Activated CD8-positive, alpha-beta memory T cell treated with anti-CD3 and anti-CD28 coated beads, Interleukin-2, amount 50 U/mL, for 24 hours (primary cell): ENCODE data around the gene CD2AP.
"Not testable (repeated sequence)": the region's sequence is repeated elsewhere in the genome, so short reads cannot be mapped to it uniquely, and the experiment has no call there.

ENCODE experiments used
- DNase-seq: peaks from one replicate; pipeline ENCODE4 v3.0.0-alpha.2; 2020; ENCODE audit errors: extremely low read depth

CD2AP gene

DNA sequence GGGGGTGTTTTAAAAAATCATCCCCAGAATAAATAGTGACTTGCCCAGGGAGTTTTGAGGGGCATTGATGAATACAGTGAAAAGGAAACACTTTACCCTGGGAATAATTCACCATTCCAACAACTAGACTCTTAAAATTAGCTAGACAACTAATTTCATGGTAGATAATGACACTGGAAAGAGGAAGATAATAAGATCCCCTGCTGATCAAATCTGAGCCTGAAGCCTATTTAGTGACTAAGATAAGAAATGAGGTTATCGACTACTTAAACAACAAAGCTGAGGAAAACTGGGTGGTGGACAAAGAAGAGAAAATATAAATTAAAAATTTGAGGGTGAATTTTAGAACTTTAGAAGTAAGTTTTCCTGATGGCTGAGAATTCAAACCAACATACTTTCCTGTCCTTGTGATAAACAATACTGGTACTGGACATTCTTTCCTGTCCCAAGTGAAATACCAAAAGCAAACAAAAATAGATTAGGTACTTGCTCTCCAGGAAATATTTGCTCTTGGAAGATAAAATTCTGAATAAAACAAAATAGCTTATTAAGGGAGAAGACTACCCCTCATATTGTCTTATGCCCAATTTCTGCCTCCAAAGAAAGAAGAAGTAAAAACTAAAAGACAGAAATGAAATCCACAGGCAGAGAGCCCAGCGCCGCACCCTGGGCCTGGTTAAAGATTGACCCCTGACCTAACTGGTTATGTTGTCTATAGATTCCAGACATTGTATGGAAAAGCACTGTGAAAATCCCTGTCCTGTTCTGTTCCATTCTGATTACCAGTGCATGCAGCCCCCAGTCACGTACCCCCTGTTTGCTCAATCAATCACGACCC is 156.8 kb downstream of the CD2AP start:
- DNase-seq = no peak

- no peak for DNase-seq
Measured at GRCh38 chr6:47646689-47647088, 169.1 kb downstream of the CD2AP start.

DNA sequence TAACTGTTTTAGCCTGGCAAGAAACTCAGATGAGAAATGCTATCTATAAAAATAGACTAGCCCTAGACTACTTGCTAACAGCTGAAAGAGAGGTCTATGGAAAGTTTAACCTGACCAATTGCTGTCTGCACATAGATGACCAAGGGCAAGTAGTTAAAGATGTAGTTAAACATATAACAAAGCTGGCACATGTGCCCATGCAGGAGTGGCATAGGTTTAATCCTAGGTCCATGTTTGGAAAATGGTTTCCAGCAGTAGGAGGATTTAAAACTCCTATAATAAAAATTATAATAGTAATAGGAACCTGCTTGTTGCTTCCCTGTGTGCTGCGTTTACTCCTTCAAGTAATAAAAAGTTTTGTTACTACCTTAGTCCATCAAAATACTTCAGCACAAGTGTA is 169.6 kb downstream of the CD2AP start:
- DNase-seq = no peak

DNA sequence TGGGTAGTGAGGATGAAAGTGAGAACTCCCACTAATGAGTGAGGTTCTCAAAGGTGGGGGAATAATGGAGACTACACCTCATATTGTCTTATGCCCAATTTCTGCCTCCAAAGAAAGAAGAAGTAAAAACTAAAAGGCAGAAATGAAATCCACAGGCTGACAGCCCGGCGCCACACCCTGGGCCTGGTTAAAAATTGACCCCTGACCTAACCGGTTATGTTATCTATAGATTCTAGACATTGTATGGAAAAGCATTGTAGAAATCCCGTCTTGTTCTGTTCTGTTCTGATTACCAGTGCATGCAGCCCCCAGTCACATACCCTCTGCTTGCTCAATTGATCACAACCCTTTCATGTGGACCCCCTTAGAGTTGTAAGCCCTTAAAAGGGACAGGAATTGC is 170.0 kb downstream of the CD2AP start:
- not testable (repeated sequence) for DNase-seq

- DNase-seq = no peak
Measured at GRCh38 chr6:47648031-47648430, 170.4 kb downstream of the CD2AP start.

- no peak for DNase-seq
Measured at GRCh38 chr6:47650553-47651432, 173.2 kb downstream of the CD2AP start.

- DNase-seq = no peak
Measured at GRCh38 chr6:47651505-47651944, 173.9 kb downstream of the CD2AP start.

GRCh38 chr6:47653706-47654105 is 176.1 kb downstream of the CD2AP start:
- no peak for DNase-seq

DNA sequence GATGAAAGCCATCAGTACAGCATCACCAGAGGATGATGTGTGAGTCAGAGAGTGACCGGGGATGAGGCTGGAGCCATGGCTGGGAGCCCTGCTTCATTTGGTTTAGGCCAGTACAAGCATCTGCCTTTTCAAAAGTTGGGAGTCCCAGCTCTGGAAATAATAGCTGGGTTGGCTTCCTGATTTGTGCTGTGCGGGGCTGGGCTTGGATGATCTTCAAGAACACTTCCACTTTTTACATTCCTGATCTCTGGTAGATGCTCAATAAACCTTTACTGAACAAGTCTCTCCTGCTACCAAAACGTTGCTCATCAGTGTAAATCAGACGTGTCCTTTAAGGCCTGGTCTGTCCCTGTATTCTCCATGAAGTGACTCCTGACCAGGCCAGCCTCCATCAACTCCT is 176.7 kb downstream of the CD2AP start:
- no peak for DNase-seq

DNA sequence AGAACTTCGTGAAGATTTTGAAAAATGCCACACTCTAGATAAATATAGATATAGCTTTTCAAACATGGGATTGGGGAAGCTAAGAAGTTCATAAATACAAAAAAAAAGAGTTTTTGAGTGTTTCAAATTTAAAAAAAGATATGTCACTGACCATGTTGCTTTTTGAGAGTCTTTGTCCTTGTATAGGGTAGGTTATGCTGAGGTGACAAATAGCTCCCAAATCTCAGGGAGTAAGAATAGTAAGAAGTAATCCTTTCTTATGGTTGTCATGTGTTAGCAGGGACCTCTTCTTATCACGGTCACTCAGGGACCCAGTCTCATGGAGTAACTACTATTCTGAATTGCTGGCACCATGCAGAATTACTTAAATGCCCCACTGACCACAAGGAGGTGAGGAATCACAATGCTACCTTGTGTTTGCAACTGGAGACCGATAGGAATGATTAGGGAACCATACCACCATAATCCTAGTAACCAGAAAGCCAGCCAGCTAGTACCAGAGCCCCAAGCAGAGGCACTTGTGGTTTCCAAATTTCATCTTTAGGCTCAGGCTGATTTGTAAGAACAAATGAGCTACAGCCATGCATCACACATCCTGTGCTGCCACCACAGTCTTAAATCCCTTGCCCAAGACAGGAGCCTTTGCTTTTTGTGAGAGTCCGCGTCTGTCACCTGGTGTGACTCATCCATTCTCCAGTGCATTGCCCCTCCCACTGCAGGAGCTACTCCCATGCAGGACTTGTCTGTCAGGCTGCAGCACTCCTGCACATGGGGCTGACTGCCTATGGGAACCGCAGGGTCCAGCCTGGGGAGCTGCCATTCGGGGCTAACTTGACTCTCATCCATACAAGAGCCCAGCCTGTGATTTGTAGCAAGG is 178.4 kb downstream of the CD2AP start:
- no peak for DNase-seq

- DNase-seq = no peak
Measured at GRCh38 chr6:47661960-47662359, 184.4 kb downstream of the CD2AP start.

DNA sequence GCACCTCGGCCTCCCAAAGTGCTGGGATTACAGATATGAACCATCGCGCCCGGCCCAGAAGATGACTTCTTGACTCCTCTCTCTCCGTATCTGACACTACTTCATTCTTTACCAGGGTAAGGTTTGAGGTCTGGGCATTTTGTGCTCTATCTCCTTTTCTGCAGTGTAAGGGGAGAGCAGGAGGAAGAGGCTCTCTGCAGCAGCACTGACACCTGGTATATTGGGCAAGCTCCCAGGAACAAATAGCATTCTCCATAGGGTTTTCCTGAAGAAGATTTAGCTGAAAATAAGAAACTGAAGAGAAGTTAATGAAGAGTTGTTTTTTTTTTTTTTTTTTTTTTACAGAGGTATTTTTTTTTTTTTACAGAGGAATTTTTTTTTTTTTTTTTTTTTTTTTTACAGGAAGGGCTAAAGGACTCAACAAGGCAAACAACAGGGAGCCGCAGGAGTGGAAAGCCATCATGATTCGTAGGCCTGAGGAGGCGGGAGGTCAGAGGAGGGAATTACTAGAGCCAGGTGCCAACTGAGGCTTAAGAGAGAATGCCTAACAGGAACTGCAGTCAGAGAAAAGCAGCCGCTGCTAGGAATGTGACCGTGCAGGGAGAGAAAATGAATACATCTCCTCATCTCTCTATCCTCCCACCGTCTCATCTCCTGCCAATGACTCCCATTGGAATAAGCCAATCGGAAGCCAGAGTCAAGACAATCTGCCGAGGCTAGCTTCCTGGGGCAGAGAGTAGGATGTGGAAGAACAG is 186.1 kb downstream of the CD2AP start:
- DNase-seq = no peak

GRCh38 chr6:47665112-47665511 is 187.5 kb downstream of the CD2AP start:
- DNase-seq = no peak

DNA sequence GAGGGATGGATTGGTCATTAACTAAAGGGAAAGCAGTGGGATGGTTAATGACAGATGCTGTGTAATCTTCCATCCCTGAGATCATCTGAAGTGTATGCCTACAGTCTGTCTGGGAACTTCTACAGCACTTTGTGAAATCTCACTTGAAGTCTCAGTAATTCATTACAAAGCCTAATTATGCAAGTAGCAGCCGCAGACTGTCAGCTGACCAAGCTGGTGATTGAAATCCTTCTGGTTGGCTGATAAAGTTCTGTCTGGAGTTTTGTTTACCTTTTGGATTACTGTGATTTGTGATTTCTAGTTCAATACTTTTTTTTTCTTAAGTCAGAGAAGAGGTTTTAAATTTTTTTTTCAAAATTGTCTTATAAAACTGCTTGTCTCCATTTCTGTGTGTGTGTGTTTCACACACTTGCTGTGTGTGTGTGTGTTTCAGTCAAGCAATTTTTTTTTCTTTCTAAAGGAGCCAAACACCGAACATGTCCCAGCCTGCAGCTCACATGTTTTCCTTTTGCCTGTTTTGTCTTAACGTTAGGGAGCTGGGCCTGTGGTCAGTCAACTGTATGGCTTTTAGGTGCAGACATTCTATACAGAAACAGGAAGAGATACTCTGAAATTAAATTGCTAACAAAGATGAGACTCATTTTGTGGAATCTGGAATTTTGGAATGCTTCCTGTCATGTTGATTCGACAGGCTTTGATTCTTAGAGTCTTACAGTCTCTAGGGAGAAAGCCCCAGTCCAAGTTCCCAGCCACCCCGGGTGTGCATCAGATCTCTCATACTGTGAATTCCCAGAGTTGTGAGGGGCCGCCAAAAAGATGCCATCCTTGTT is 192.3 kb downstream of the CD2AP start:
- no peak for DNase-seq

DNA sequence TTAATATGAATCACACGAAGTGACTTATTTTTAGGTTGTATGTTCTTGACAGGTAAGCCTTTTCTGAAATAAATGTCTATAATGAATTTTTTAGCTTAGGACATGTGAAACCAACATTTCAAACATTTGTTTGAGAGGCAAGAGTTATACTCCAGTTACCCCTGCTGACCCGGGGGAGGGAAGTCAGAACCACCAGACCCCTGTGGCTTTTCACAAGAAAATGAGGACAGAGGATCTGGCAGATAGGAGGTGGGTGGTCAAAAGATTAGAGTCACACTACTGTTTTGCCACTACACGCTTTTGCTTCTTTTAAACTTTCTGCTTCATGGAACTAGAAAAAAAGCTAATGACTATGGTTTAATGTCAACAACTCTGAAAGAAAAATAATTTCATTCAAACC is 193.3 kb downstream of the CD2AP start:
- DNase-seq = no peak

DNA sequence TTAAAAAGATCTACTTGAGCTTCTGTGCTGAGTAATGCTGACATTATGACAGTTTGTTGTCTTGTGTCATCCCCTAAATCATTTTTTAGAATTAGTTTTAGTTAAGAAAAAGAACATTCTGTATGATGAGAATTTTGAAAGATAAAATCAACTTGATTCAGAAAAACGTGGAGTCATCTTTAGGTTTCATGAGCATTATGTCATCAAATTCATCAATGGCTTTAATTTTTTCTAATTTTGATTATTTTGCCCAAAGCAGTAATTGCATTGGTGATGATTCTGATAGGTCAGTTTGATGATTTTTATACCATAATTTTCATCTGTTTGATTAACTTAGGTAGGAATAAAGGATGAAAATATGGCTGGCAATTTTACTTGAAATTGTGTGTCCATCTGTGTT is 194.2 kb downstream of the CD2AP start:
- DNase-seq = no peak

DNA sequence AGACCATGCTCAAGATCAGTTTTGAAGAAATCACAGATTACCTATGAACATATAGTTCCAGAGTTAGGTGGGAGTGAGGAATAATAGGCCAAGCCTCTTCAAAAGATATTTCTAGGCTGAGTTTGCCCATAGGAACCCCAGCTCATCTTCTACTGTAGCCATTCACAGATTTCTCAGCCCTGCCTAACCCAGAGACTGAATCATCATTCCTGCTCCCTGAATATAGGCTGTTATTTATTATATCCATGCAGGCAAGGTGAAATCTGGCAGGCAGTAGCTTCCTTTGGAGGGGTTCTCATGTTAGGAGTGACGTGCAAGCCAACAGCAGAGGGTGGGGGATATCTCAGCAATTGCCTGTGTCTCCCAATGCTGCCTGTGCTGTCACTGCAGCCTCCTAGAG is 195.2 kb downstream of the CD2AP start:
- DNase-seq = no peak

DNA sequence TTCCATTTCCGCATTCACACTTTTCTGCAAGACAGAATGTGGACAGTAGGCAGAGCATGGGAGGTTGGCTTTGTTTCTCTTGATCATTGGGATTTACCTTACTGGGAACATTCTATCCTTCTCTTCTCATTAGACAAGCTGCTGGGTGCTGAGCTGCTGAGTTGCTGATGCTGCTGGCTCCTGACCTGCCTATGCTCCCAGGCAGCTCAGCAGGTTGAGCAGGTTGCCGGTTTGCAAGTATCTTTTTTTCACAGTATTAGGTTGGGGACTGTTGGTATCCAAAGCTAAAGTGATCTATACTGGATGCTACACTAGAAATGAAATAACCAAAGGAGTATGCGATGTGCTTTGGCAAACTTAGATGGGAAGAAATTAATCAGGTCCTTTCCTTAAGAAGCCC is 197.1 kb downstream of the CD2AP start:
- no peak for DNase-seq
